Fibroblast of peridontal ligament (primary cell): ENCODE data around the gene RASAL2.
"Not testable (repeated sequence)": the region's sequence is repeated elsewhere in the genome, so short reads cannot be mapped to it uniquely, and the experiment has no call there.

Experiments used
- DNase-seq: peaks from one replicate; pipeline ENCODE4 v3.0.0-alpha.2; 2010; ENCODE audit errors: extremely low read depth

RASAL2 gene

GRCh38 chr1:178282949-178283367 is 189.1 kb downstream of the RASAL2 start:
- DNase-seq: peak; percentile 89

- DNase-seq: no peak
Observed at GRCh38 chr1:178283409-178283808, 189.5 kb downstream of the RASAL2 start.

GRCh38 chr1:178284058-178284457 is 190.2 kb downstream of the RASAL2 start:
- no peak for DNase-seq

- DNase-seq: no peak
Observed at GRCh38 chr1:178291166-178291565, 197.3 kb downstream of the RASAL2 start.

GRCh38 chr1:178294654-178295053 is 200.8 kb downstream of the RASAL2 start:
- DNase-seq: no peak

GRCh38 chr1:178300352-178300699 is 206.4 kb downstream of the RASAL2 start:
- no peak for DNase-seq

GRCh38 chr1:178301141-178301540 is 207.2 kb downstream of the RASAL2 start:
- DNase-seq: no peak

GRCh38 chr1:178307264-178307663 is 213.4 kb downstream of the RASAL2 start:
- DNase-seq: peak; percentile 18

GRCh38 chr1:178308438-178308837 is 214.5 kb downstream of the RASAL2 start:
- no peak for DNase-seq

GRCh38 chr1:178310685-178311105 is 216.8 kb downstream of the RASAL2 start:
- peak; percentile 91 for DNase-seq

- DNase-seq: peak; percentile 64
Observed at GRCh38 chr1:178311164-178311563, 217.3 kb downstream of the RASAL2 start.

- DNase-seq: not testable (repeated sequence)
Observed at GRCh38 chr1:178320280-178320982, 226.5 kb downstream of the RASAL2 start.

GRCh38 chr1:178323067-178323466 is 229.2 kb downstream of the RASAL2 start:
- no peak for DNase-seq

- no peak for DNase-seq
Observed at GRCh38 chr1:178324003-178324402, 230.1 kb downstream of the RASAL2 start.

- DNase-seq: no peak
Observed at GRCh38 chr1:178328728-178329127, 234.8 kb downstream of the RASAL2 start.

GRCh38 chr1:178330153-178330552 is 236.2 kb downstream of the RASAL2 start:
- DNase-seq: no peak

GRCh38 chr1:178330848-178331497 is 237.1 kb downstream of the RASAL2 start:
- DNase-seq: no peak

- DNase-seq: no peak
Observed at GRCh38 chr1:178335426-178335825, 241.5 kb downstream of the RASAL2 start.

- no peak for DNase-seq
Observed at GRCh38 chr1:178337091-178337706, 243.3 kb downstream of the RASAL2 start.

- DNase-seq: no peak
Observed at GRCh38 chr1:178339834-178340233, 245.9 kb downstream of the RASAL2 start.

- peak; percentile 92 for DNase-seq
Observed at GRCh38 chr1:178341261-178341956, 247.5 kb downstream of the RASAL2 start.

GRCh38 chr1:178342745-178343144 is 248.8 kb downstream of the RASAL2 start:
- DNase-seq: no peak
